ENCODE data around the gene CYP2A7. TPM values are rescaled to one million over a fixed set of nuclear protein-coding genes. Genes with fewer than 3 reads are reported as not detected.
A peak's percentile ranks its signal among the peaks of the same experiment; 100 is the strongest.
"Not testable (repeated sequence)": the region's sequence is repeated elsewhere in the genome, so short reads cannot be mapped to it uniquely, and the experiment has no call there.

Gene CYP2A7, protein sequence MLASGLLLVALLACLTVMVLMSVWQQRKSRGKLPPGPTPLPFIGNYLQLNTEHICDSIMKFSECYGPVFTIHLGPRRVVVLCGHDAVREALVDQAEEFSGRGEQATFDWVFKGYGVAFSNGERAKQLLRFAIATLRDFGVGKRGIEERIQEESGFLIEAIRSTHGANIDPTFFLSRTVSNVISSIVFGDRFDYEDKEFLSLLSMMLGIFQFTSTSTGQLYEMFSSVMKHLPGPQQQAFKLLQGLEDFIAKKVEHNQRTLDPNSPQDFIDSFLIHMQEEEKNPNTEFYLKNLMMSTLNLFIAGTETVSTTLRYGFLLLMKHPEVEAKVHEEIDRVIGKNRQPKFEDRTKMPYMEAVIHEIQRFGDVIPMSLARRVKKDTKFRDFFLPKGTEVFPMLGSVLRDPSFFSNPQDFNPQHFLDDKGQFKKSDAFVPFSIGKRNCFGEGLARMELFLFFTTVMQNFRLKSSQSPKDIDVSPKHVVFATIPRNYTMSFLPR
- total RNA-seq (not detected), polyA plus RNA-seq (ENCODE audit: insufficient read length in 6 of 6) (under 1 TPM; 0.18 to 0.49 (median 0.34) TPM)
- long read RNA-seq, donor 1: 0 reads
- long read RNA-seq, donor 2: 0 reads
- long read RNA-seq, donor 3: 0 reads
- long read RNA-seq, donor 4: 0 reads
- long read RNA-seq, donor 5: 0 reads
- long read RNA-seq, donor 6: 0 reads
- long read RNA-seq, donor 7: 0 reads
- long read RNA-seq, donor 8: 0 reads
- long read RNA-seq, donor 9: 0 reads
- long read RNA-seq, donor 10: 0 reads
- long read RNA-seq, donor 11: 0 reads
- long read RNA-seq, donor 12: 0 reads

DNA sequence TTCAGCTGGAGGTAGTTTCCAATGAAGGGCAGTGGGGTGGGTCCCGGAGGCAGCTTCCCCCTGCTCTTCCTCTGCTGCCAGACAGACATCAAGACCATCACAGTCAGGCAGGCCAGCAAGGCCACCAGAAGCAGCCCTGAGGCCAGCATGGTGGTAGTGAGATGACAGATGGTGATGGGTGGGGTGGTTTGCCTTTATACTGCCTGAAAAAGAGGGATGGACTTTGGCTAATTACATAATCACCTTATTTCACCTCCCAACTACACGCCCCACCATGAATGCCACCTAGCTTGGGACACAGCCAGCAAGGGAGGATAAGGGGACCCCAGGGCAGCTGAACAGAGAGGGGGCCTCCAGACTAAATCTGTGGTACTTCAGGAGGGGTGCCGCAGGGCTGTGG, at the start of gene CYP2A7:
TSS of gene CYP2A7 (minus strand) at position 170 of the 400 bp plus-strand sequence. CDS start at position 149, 21 bp downstream.
- H3K9me3 ChIP-seq; H3K27me3 ChIP-seq; intact Hi-C loops (cut with DNase I); ATAC-seq; H3K4me1 ChIP-seq; H3K36me3 ChIP-seq; DNase-seq; H3K4me3 ChIP-seq; H3K27ac ChIP-seq: not testable (repeated sequence)

- H3K36me3 ChIP-seq; H3K27ac ChIP-seq; H3K4me3 ChIP-seq; H3K27me3 ChIP-seq; DNase-seq; H3K4me1 ChIP-seq; H3K9me3 ChIP-seq; ATAC-seq; intact Hi-C loops (cut with DNase I): not testable (repeated sequence)
These were observed 48.8 kb upstream of the CYP2A7 start for GRCh38 chr19:40930799-40931198.

- H3K27me3 ChIP-seq; H3K27ac ChIP-seq; DNase-seq; ATAC-seq; H3K36me3 ChIP-seq; H3K4me3 ChIP-seq; H3K9me3 ChIP-seq; H3K4me1 ChIP-seq; intact Hi-C loops (cut with DNase I): not testable (repeated sequence)
These were observed 47.9 kb upstream of the CYP2A7 start for GRCh38 chr19:40929942-40930341.

GRCh38 chr19:40928850-40929249, 46.8 kb upstream of the CYP2A7 start:
- intact Hi-C loops (cut with DNase I): no loop called here
- TF ChIP-seq, protein P1, sequence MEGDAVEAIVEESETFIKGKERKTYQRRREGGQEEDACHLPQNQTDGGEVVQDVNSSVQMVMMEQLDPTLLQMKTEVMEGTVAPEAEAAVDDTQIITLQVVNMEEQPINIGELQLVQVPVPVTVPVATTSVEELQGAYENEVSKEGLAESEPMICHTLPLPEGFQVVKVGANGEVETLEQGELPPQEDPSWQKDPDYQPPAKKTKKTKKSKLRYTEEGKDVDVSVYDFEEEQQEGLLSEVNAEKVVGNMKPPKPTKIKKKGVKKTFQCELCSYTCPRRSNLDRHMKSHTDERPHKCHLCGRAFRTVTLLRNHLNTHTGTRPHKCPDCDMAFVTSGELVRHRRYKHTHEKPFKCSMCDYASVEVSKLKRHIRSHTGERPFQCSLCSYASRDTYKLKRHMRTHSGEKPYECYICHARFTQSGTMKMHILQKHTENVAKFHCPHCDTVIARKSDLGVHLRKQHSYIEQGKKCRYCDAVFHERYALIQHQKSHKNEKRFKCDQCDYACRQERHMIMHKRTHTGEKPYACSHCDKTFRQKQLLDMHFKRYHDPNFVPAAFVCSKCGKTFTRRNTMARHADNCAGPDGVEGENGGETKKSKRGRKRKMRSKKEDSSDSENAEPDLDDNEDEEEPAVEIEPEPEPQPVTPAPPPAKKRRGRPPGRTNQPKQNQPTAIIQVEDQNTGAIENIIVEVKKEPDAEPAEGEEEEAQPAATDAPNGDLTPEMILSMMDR (IDR thresholded peaks at IDR 0.05): no peak
- Histone ChIP-seq H3K4me1 (no peaks in the 10 kb centered on the region), H3K4me3 (peak overlapping the region in 1 of 2 donors; percentile 40), H3K27ac (no peak overlapping the region), H3K9me3 (no peaks in the 10 kb centered on the region), H3K36me3 (no peaks in the 10 kb centered on the region), H3K27me3 (no peaks in the 10 kb centered on the region)
- ATAC-seq: no peak
- no peak for DNase-seq

DNA sequence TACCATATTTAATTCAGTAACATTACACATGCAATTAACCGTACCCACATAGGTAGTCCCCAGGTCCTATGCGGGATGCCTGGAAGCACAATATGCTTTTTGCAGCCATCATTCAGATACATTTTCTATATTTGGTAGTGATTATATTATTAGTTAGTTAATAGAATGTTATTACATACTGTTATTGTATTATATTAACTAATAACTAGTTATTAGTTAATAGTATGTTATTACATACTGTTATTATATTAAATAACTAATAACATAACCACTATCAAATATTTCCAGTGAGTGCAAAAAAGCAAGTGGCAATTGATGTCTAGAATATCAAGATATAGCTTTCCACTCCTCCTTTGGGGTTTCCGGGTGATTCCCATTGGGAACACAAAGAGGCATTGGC, 45.5 kb upstream of the CYP2A7 start:
- intact Hi-C loops (cut with DNase I): no loop called here
- TF ChIP-seq, protein P1 (IDR thresholded peaks at IDR 0.05): no peak
- no peaks in the 10 kb centered on the region for H3K4me1 ChIP-seq
- no peak overlapping the region for H3K27ac ChIP-seq
- no peaks in the 10 kb centered on the region for H3K27me3 ChIP-seq
- ATAC-seq: no peak
- no peaks in the 10 kb centered on the region for H3K9me3 ChIP-seq
- no peaks in the 10 kb centered on the region for H3K36me3 ChIP-seq
- peak overlapping the region in 1 of 2 donors; percentile 40 for H3K4me3 ChIP-seq
- no peak for DNase-seq

GRCh38 chr19:40926276-40926675, 44.2 kb upstream of the CYP2A7 start:
- H3K27ac ChIP-seq; H3K4me1 ChIP-seq; DNase-seq; intact Hi-C loops (cut with DNase I); H3K27me3 ChIP-seq; H3K9me3 ChIP-seq; H3K36me3 ChIP-seq; ATAC-seq: not testable (repeated sequence)
- H3K4me3 ChIP-seq: peak overlapping the region; percentile 24 to 40

GRCh38 chr19:40923934-40924391, 41.9 kb upstream of the CYP2A7 start:
- H3K36me3 ChIP-seq: no peaks in the 10 kb centered on the region
- peak overlapping the region; percentile 24 to 40 for H3K4me3 ChIP-seq
- intact Hi-C loops (cut with DNase I): no loop called here
- ATAC-seq (peak; percentile 73), DNase-seq (peak in 3 of 4 donors; percentile 20 to 78 (median 62))
- no peaks in the 10 kb centered on the region for H3K4me1 ChIP-seq
- H3K9me3 ChIP-seq: peaks cover 0 to 13% of the 10 kb centered on the region in 2 donors
- no peaks in the 10 kb centered on the region for H3K27me3 ChIP-seq
- TF ChIP-seq, protein P1 (IDR thresholded peaks at IDR 0.05): no peak
- peak overlapping the region; percentile 39 to 60 for H3K27ac ChIP-seq

DNA sequence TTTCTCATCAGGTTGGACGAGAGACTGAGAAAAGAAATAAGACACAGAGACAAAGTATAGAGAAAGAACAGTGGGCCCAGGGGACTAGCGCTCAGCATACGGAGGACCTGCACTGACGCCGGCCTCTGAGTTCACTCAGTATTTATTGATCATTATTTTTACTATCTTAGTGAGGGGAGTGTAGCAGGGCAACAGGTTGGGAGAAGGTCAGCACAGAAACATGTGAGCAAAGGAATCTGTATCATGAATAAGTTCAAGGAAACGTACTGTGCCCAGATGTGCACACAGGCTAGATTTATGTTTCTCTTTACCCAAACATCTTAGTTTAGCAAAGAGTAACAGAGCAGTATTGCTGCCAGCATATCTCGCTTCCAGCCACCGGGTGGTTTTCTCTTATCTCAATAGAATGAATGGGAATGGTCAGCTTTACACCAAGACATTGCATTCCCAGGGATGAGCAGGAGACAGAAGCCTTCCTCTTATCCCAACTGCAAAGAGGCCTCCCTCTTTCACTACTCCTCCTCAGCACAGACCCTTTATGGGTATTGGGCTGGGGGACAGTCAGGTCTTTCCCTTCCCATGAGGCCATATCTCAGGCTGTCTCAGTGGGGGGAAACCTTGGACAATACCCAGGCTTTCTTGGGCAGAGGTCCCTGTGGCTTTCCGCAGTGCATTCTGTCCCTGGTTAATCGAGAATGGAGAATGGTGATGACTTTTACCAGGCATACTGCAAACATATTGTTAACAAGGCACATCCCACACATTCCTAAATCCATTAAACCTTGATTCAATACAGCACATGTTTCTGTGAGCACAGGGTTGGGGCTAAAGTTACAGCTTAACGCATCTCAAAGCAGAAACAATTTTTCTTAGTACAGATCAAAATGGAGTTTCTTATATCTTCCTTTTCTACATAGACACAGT, 40.5 kb upstream of the CYP2A7 start:
- DNase-seq; H3K27me3 ChIP-seq; H3K36me3 ChIP-seq; H3K27ac ChIP-seq; ATAC-seq; intact Hi-C loops (cut with DNase I); H3K4me1 ChIP-seq; H3K4me3 ChIP-seq: not testable (repeated sequence)
- H3K9me3 ChIP-seq: peaks cover 0 to 17% of the 10 kb centered on the region in 2 donors
